Tibial nerve (tissue), 4 donors: ENCODE results near the gene RNPC3. TPM values are rescaled to one million over a fixed set of nuclear protein-coding genes. Genes with fewer than 3 reads are reported as not detected.

Experiments
- DNase-seq, 2 donors: peaks; one replicate each; pipeline ENCODE4 v3.0.0-alpha.2; 2019; ENCODE audit warnings: low spot score in 2 of 2
- H3K27ac ChIP-seq, 4 donors: fragments of 200-600 bp; sonication (generic) in 3 of 4; one replicate each; pipeline ENCODE4 v1.5.1; 2017 to 2019; ENCODE audit warnings: mild to moderate bottlenecking in 1 of 4
- H3K27me3 ChIP-seq, 2 donors: fragments of 200-600 bp; sonication (generic) in 1 of 2; one replicate each; pipeline versions ENCODE4 v1.5.1 to v1.6.0; 2017 to 2019
- H3K36me3 ChIP-seq, 3 donors: fragments of 200-600 bp; sonication (generic); one replicate each; pipeline ENCODE4 v1.5.1; 2018 to 2019
- H3K4me1 ChIP-seq, 4 donors: fragments of 200-600 bp; sonication (generic) in 3 of 4; one replicate each; pipeline ENCODE4 v1.5.1; 2017 to 2019
- H3K4me3 ChIP-seq, 4 donors: fragments of 200-600 bp; sonication (generic) in 3 of 4; one replicate each; pipeline ENCODE4 v1.5.1; 2017 to 2019; ENCODE audit warnings: mild to moderate bottlenecking in 1 of 4, moderate library complexity in 1 of 4
- H3K9me3 ChIP-seq, 4 donors: fragments of 200-600 bp; sonication (generic) in 3 of 4; one replicate each; pipeline ENCODE4 v1.5.1; 2017 to 2019
- CTCF ChIP-seq, 5 experiments: fragments of 200-600 bp in 3 of 5; fragments of 450-650 bp in 2 of 5; sonication (generic) in 3 of 5; IDR thresholded peaks; one replicate each; pipeline ENCODE4 v1.5.1; 2016 to 2019; ENCODE audit warnings: antibody characterized with exemption in 5 of 5, mild to moderate bottlenecking in 3 of 5, moderate library complexity in 2 of 5
- EP300 ChIP-seq, 2 donors: sonication (generic); formaldehyde crosslinking; IDR thresholded peaks; one replicate each; pipeline ENCODE4 v1.6.1; 2017; ENCODE audit warnings: antibody characterized with exemption in 2 of 2, mild to moderate bottlenecking in 1 of 2
- POLR2A ChIP-seq, 2 donors: fragments of 450-650 bp; IDR thresholded peaks; one replicate each; pipeline ENCODE4 v1.6.1; 2017; ENCODE audit warnings: antibody characterized with exemption in 2 of 2, mild to moderate bottlenecking in 2 of 2, moderate library complexity in 2 of 2
- WGBS, 2 donors: methylation state at CpG; one replicate each; pipeline ENCODE4 v1.1.5; 2018; 5-methylcytosine and 5-hydroxymethylcytosine counted together
- total RNA-seq, 4 donors: library from RNA; depleted of rRNA; stranded (reverse); fragments of >200 nt; gene quantifications; one replicate each; pipeline ENCODE4 v1.1.0, GENCODE V29; 2016

The RNPC3 gene
- total RNA-seq, 4 donors from 2014 or later, result 50.1 to 87.4 (median 81.2) TPM

GRCh38 chr1:103516693-103517092, 8.8 kb upstream of the RNPC3 start:
- TF ChIP-seq EP300 (IDR thresholded peaks at IDR 0.05) (no peak), CTCF (IDR thresholded peaks at IDR 0.05) (no peak), POLR2A (IDR thresholded peaks at IDR 0.05) (no peak)
- H3K4me1 ChIP-seq, result no peaks in the 10 kb centered on the region
- no peak overlapping the region for H3K4me3 ChIP-seq
- no peak for DNase-seq
- no peaks in the 10 kb centered on the region for H3K36me3 ChIP-seq
- no peak overlapping the region for H3K27ac ChIP-seq
- no peaks in the 10 kb centered on the region for H3K27me3 ChIP-seq
- peaks cover 0 to 3% (median 0%) of the 10 kb centered on the region in 4 donors for H3K9me3 ChIP-seq

DNA sequence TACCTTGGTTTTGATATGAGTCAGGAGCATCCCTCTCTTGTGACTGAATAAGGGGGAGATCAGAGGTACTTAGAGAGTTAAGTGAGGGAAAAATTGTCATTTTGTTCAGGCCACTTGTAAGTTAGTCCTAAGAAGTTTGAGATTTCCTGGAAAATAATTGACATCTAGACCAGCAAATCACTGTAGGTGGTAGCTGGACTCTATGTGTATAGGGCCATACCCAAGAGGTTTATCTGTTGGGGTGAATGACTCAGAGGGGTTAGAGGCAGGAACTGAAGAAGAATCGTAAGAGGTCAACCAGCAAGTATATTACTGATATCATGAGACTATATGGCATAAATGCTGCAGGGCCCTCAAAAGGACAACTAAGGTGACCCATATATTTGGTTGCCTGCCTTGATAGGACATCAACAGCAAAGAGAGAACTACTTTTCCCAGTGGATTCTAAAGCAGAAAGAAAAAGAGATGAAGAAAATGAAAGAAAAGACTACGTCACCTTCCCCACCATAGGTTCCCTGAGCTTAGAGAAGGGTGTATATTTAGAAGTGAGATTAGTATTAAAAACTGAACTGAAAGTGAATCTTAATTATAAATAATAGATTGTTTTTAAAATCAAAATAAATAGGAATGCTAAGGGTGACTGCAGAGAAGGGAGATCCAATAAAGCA, 8.0 kb upstream of the RNPC3 start:
- no peak overlapping the region for H3K4me3 ChIP-seq
- no peaks in the 10 kb centered on the region for H3K27me3 ChIP-seq
- no peaks in the 10 kb centered on the region for H3K9me3 ChIP-seq
- DNase-seq, result no peak
- no peaks in the 10 kb centered on the region for H3K36me3 ChIP-seq
- no peaks in the 10 kb centered on the region for H3K4me1 ChIP-seq
- TF ChIP-seq CTCF (IDR thresholded peaks at IDR 0.05) (no peak), POLR2A (IDR thresholded peaks at IDR 0.05) (no peak), EP300 (IDR thresholded peaks at IDR 0.05) (no peak)
- no peak overlapping the region for H3K27ac ChIP-seq
- WGBS, 2 donors, result 76 to 81% methylated on average over 2 of the region's 2 CpGs

- no peak for TF ChIP-seq EP300 (IDR thresholded peaks at IDR 0.05)
- Histone ChIP-seq H3K4me3 (no peak overlapping the region), H3K27ac (no peak overlapping the region), H3K36me3 (no peaks in the 10 kb centered on the region), H3K27me3 (no peaks in the 10 kb centered on the region), H3K4me1 (no peaks in the 10 kb centered on the region), H3K9me3 (no peaks in the 10 kb centered on the region)
- no peak for DNase-seq
These were observed 4.7 kb upstream of the RNPC3 start for GRCh38 chr1:103520822-103521221.

DNA sequence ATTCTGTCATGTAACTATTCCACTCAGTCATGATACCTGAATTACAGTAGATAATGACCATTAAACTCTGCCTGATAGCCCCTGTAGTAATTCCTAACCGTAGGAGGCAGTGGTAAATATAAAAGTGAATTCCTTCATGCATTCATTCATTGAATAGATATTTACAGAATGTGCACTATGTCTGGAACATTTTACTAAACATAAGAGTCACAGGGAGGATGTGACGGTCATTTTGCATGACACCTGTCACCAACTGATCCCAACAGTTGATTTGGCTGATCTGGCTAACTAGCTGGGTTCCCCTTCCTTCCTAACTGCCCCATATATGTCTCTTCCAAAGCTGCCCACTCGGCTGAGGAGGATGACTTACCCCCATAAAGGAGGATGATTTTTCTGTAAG, 2.2 kb upstream of the RNPC3 start:
- no peak for TF ChIP-seq EP300 (IDR thresholded peaks at IDR 0.05)
- no peak for TF ChIP-seq CTCF (IDR thresholded peaks at IDR 0.05)
- no peak for TF ChIP-seq POLR2A (IDR thresholded peaks at IDR 0.05)
- Histone ChIP-seq H3K9me3 (no peaks in the 10 kb centered on the region), H3K27ac (no peak overlapping the region), H3K4me3 (no peak overlapping the region), H3K27me3 (no peaks in the 10 kb centered on the region), H3K4me1 (peaks cover 0 to 19% (median 15%) of the 10 kb centered on the region in 4 donors), H3K36me3 (no peaks in the 10 kb centered on the region)
- 88 to 90% methylated on average over 3 of the region's 3 CpGs for WGBS, 2 donors
- no peak for DNase-seq

DNA sequence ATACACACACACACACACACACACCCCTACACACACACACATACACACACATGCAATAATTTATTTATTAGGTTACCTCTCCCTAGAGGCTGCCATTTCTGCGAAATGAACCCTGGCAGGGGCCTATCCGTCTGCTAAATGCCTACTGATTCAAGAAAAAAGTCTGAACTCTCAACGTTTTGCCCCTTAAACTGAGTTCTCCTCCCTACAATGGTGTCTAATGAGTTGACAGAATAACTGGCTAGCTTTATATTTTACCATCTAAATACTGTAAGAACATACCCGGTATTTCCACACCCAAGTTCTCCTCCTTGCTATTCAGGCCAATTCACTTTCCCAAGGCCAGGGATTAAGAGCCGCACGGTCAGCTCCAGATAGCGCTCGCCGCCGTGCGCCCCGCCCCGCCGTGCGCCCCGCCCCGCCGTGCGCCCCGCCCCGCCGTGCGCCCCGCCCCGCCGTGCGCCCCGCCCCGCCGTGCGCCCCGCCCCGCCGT, 339 bp upstream of the RNPC3 start:
- H3K27ac ChIP-seq, result peak overlapping the region in 2 of 4 donors; percentile 41 to 73
- H3K27me3 ChIP-seq, result no peaks in the 10 kb centered on the region
- H3K9me3 ChIP-seq, result no peaks in the 10 kb centered on the region
- peak in 1 of 2 donors; percentile 21 for DNase-seq
- TF ChIP-seq EP300 (IDR thresholded peaks at IDR 0.05), result no peak
- TF ChIP-seq CTCF (IDR thresholded peaks at IDR 0.05), result no peak
- TF ChIP-seq POLR2A (IDR thresholded peaks at IDR 0.05), result no peak
- peaks cover 0 to 34% (median 20%) of the 10 kb centered on the region in 4 donors for H3K4me1 ChIP-seq
- peaks cover 0 to 8% (median 0%) of the 10 kb centered on the region in 3 donors for H3K36me3 ChIP-seq
- H3K4me3 ChIP-seq, result peak overlapping the region in 1 of 4 donors; percentile 44
- 7 to 13% methylated on average over 6 to 23 of the region's 34 CpGs for WGBS, 2 donors
